ENCODE data around the gene PAX8.

DNA sequence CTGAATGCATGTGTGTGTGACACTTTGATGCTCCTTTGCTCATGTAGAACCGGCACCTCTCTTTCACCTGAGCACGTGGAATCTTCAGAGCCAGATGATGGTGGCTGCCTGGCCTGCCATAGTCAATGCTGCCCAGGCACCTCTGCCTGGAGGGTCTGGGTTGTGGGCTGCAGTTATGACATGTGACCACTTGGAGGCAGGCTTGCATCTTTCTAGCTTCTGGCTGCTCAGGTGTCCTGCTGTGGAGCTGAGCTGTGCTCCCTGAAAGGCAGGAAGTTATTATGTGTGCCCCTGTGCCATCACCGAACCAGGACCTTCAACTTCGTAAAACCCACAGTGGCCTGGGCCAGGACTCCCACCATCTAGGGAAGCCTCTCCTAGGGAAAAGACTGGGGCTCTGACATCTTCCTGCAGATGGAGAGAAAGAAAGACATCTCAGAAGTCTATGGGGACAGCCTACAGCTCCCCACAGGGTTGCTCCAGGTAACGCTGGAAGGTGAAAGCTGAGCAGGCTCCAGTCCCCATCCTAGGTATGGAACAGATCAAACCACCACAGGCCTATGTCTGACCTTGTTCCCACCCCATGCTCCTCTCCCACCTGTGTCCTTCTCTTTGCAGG lies 74.7 kb downstream of the PAX8 start:
- TF ChIP-seq YY1 (IDR thresholded peaks at IDR 0.05; ENCODE audit: insufficient read depth, insufficient read length) (no peak), SUZ12 (IDR thresholded peaks at IDR 0.05; ENCODE audit: extremely low read depth, insufficient read depth, insufficient read length) (no peak), ZNF274 (IDR thresholded peaks at IDR 0.05; ENCODE audit: low read depth, low read length) (no peak)
